ENCODE results near the gene ETV1.
A peak's percentile ranks its signal among the peaks of the same experiment; 100 is the strongest.

The ETV1 gene

DNA sequence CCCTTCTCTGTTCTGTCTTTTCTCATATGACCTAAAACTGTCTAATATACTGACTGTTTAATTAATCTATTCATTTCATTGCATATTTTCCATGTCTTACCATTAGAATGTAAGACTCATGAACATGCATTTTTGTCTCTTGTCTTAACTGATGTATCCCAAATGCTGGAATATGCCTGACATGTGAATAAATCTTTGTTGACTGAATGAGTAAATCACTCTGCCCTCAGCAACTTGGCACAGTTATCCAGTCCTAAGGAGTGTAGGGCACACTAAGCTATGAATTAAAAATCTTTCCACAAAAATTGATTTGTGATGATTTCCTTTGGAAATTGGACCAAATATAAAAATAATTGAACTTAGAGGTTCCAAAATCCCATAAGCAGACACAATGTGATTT, 111.3 kb downstream of the ETV1 start:
- DNase-seq = no peak

- no peak for DNase-seq
Measured at GRCh38 chr7:13875496-13876074, 113.9 kb downstream of the ETV1 start.

DNA sequence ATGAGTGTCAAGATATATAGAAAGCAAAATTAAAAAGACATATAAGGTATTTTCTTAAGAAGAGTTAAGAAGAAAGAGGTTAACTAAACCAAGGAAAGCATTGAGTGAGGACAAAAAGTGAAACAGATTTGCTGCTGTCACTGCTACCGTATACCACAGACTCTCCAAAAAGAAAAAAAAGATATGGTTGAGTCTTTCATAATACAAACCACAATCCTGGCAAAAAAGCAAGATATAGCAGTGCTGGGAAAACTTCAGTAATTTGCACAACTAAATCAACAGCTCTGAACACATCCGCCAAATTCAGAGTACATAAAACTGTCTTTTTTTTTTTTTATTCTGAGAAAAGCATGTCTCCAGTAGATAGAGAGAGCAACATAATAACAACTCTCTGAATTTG, 114.7 kb downstream of the ETV1 start:
- peak; percentile 48 for DNase-seq

GRCh38 chr7:13872709-13873108, 116.8 kb downstream of the ETV1 start:
- DNase-seq = no peak

- DNase-seq = no peak
Measured at GRCh38 chr7:13871008-13871407, 118.5 kb downstream of the ETV1 start.

GRCh38 chr7:13860734-13861133, 128.7 kb downstream of the ETV1 start:
- no peak for DNase-seq

DNA sequence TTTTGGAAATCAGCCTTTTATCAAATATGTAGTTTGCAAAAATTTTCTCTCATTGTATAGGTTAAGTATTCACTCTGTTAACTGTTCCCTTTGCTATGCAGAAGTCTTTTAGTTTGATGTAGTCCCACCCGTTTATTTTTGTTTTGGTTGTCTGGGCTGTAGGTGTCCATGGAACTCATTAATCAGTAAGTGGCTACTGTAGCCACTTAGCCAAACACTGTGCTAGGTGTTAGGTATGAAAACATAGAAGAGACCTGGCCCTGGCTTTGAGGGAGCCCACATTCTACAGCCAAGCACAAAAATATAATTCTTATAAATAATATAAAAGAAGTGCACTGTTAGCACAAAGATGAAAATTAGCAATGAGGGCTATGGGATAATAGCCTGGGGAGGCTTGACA, 133.5 kb downstream of the ETV1 start:
- no peak for DNase-seq

- DNase-seq = no peak
Measured at GRCh38 chr7:13852281-13852968, 137.0 kb downstream of the ETV1 start.

DNA sequence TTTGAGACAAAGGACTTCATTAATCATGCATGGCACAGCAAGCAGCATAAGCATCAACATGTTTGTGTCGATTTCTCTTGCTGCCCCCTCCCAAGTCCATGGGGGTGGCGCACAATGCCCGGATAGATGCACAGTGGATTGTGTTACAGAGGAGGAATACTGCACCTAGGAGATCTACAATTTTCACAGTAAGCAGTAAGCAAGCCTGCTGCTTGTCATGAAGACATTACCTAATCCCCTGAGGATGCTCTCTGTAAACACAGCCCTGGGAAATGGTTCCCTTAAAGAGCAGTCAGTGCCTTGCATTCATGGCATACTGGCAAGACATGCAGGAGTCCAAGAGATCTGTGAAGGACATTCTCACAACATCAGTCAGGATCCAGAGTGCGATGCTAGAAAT, 137.7 kb downstream of the ETV1 start:
- DNase-seq = peak; percentile 62

DNA sequence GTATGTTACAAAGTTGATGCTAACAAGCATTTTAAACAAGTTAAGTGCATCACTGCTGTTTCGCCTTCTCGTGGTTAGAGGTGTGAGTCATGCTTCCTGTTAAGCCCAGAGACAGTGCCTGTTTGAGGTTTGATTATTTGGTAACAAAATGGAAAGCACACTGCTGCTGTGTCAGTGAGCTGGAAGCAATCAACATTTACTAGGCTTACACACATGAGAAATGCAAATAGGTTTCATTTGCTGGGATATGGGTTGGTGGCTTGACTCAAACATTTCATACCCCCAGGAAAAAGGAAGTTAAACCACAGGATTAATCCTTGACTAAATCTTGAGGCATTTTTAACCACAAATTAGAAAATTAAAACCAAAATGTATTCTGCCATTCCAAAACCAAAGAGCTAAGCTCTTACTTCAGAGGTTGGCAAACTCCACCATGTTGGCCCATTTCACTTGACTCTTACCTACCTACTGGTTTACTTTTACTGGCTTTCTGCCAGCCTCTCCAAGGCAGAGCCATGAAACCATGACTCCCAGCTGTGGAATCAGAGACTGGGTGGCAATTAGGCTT, 139.2 kb downstream of the ETV1 start:
- peak; percentile 97 for DNase-seq

DNA sequence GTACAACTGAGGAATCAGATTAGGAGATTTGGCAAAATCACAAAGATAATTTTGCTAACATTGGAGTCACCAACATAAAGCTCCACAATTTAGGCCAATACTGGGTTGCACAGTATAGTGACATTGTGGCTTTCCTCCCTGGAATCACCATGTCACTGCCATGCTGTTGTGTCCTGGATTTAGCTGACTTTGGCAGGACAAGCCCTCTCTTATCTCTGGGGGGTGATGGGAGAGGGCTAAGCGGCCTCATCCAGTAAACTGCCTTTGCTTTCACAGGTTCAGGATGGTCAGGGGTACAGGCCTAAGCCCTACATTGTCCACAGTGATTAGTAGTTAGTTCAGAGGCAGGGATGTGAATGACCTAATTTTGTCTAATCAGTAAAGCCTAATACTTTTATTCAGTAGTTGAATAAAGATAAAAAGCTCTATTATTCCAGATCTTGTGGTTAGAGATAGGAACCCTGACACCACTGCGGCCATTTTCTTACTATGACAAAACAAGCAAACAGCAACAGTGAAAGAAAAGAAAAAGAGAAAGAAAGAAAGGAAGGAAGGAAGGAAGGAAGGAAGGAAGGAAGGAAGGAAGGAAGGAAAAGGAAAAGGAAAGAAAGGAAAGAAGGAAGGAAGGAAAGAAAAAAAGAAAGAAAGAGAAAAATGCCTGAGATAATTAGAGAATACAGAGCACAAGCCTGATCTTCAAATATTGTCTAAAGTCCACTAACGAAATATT, 140.1 kb downstream of the ETV1 start:
- no peak for DNase-seq

DNA sequence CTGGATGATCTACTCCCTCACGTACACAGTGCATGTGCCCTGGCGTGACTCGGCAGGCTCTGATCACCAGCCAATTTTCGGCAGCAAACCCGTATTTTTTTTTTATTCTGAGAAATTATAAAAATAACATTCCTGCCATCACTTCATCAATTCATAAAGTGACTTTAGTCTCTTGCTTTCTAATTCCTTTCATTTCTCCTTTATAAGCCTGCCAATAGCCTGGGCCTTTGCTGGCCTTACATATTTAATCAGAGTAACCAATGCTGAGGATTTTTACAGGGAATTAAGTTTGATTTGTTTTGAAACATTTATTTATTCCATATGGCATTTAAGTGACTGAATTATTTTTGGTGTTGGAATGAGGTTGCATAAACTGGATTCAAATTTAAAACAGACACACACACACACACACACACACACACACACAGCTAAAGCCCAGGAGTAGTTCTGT, 140.8 kb downstream of the ETV1 start:
- peak; percentile 44 for DNase-seq

DNA sequence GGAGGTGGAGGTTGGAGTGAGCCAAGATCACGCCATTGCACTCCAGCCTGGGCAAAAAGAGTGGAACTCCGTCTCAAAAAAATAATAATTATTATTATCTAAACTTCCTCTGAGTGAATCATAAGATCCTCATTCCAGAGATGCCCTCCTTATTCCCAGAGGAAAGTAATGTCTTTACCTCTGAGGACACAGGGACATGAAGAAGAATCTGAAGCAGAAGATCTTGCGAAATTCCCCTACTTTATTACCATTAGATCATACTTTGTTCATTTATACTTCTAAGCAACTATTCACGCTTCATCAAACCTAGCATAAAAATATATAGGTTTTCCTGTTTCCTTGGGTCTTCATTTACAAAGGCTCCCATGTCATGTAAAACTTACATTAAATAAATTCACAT, 143.1 kb downstream of the ETV1 start:
- DNase-seq = no peak

DNA sequence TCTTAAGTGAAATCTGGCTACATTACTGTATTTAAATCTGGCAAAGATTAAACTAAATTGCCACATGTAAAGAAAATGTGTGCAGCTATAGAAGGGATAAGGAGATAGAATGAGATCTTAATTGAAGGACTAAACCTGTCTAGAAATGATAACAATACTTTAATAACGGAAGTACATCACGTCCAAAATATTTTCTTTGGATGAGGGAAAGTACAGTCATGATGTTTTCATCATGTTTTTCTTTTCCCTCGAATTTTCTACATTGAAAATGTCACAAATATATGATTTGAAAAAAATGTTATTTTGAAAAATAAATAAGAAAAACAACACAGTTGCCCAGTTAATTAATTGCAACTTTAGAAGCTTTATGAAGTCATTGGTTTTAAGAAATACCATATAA, 143.9 kb downstream of the ETV1 start:
- DNase-seq = no peak

DNA sequence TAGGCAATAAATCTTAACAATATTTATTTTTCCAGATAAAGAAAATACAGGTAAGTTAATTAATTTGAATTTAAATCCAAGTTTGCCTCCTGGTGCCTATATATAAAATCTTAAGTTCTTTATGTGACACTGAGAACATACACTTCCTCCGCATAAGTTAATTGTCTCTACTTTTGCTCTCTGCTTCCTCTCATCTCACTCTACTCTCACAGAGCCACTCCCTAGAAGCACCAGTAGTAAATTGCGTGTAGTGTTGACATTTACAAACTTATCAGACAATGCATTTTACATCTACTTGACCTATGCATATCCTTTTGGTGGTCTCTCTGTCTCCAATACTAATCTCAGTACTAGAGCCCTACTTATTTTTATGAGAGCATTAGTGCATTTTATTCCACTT, 144.5 kb downstream of the ETV1 start:
- DNase-seq = no peak

GRCh38 chr7:13841284-13841683, 148.2 kb downstream of the ETV1 start:
- no peak for DNase-seq
